Cardiac fibroblast (primary cell): ENCODE results near the gene NCKAP5.

Source experiments
- DNase-seq, 2 donors: peaks; one replicate each; pipeline versions ENCODE4 v3.0.0 to v3.0.0-alpha.2; 2010; ENCODE audit warnings: low read depth in 2 of 2
- H3K4me3 ChIP-seq, 2 donors: replicated peaks in 1 of 2; 1 replicate in 1 of 2; 2 replicates in 1 of 2; pipeline ENCODE4 v1.5.1; 2011; ENCODE audit warnings: low read depth in 2 of 2, low read length in 2 of 2, mild to moderate bottlenecking in 2 of 2, moderate library complexity in 1 of 2
- TF ChIP-seq, protein P1 (sequence below): IDR thresholded peaks from one replicate; pipeline ENCODE4 v1.5.1; 2011; ENCODE audit warnings: low read depth, mild to moderate bottlenecking, low read length, inconsistent platforms

Gene NCKAP5

DNA sequence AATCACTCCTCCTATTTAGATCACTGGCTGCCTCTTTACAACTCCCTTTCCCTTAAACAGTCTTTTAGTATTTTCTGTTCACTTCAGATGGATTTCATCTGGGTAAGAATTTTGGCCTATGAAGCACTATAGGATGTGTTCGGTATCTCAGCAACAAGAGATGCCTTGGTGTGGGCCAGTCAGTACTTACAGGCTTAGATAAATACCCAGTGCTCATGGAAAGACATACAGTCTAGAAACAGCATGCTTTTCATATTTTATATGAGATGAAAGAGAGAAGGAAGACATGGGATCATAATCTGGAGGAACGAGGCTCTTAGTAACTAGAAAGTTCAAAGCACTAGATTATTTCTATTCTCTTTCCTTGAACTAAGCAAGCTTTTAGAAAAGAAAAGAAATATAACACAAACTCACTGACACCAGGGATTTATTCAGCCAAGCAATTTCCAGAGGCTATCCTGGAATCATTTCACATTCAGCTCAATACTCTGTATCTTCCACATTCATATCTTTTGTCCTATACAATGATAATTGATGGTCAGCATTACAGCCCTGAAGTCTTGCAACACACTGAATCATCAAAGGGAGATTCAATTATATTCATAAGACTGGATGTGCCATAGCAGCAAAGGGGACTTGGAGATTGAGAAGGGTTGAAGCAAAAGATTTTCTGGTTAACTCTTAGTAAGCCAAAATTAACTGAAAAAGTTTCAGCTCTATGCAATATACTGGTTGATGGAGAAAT, 489.4 kb downstream of the NCKAP5 start:
- DNase-seq, result no peak
- H3K4me3 ChIP-seq, result no peak overlapping the region
- TF ChIP-seq, protein P1, sequence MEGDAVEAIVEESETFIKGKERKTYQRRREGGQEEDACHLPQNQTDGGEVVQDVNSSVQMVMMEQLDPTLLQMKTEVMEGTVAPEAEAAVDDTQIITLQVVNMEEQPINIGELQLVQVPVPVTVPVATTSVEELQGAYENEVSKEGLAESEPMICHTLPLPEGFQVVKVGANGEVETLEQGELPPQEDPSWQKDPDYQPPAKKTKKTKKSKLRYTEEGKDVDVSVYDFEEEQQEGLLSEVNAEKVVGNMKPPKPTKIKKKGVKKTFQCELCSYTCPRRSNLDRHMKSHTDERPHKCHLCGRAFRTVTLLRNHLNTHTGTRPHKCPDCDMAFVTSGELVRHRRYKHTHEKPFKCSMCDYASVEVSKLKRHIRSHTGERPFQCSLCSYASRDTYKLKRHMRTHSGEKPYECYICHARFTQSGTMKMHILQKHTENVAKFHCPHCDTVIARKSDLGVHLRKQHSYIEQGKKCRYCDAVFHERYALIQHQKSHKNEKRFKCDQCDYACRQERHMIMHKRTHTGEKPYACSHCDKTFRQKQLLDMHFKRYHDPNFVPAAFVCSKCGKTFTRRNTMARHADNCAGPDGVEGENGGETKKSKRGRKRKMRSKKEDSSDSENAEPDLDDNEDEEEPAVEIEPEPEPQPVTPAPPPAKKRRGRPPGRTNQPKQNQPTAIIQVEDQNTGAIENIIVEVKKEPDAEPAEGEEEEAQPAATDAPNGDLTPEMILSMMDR, result no peak

DNA sequence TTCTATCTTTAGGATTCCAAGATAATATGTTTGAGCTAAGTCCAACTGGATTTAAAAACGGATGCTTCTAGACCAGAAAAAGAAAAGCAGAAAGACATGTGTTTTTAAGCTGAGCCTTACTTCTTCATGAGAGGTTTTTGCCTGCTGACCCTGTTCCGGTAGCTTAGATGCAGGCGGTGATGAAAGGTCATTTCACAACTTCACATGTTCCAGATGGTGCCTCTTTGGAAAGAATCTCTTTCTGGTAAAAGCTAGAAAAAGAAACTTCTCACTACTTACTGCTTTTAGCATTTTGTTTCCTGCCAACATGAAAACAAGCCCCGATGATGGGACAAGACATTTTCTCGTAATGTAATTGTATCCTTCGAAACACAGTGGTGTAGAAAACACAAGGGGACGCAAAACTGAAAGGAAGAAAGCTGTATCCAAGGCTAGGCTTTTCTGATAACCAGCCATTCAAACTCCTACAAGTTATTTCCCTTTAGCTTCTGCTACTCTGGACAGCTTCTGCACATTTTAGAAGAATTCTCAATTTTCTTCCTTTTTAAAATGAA, 490.9 kb downstream of the NCKAP5 start:
- TF ChIP-seq, protein P1, result no peak
- DNase-seq, result peak; percentile 32 to 50
- H3K4me3 ChIP-seq, result no peak overlapping the region

DNA sequence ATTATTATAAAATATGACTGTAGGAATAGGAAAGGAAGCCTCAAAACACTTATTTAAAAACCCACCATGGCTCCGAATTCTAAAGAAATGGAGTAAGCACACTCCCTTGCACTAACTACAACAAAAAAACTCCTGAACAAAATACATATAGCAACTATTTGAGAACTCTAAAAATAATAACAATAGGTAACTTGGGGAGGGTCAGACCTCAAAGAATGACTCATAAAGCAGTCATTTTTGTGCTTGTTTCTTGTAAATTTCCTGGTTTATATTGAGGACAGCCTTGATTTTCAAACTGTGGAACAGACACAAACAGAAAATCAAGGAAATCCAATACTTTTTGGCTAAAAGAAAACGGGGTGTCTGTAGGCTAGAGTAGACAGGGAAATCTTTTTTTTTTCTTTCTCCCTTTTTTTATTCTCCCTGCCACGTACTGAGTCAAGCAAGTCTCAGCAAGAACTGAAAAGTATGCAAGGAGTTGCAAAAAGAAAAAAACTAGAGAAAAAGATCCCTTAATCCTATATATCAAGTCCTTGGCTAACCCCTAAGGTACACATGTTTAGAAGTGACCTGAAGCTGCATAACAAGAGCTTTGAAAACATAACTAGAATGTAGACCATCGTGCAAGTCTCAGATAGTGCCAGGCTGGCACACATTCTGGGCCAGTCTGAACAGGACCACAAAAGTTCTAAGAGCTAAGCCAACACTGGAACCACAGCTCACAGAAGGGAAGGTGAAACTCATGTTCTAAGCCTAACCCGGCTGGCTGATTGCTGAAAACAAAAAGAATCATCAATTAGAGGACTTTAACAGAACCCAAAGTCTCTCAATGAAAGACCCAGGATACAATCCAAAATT, 495.2 kb downstream of the NCKAP5 start:
- no peak overlapping the region for H3K4me3 ChIP-seq
- TF ChIP-seq, protein P1, result no peak

DNA sequence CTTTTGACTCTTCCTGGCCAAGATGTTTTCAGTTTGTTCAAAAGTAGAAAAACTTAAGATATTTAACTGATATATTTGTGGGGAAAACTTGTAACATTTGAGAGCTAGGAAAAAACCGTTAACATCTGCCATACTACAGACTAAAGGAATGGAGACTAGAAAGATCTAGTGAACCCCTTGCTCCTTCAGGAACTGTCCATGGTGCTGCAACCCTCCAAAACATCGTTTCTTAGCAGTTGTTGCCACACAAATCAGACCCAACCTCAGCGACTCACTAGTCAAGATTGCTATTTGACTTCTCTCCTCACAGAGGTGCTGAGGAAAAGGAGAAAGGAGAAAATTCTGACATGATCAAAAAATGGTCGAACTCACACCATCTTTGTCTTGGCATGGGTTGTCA, 504.5 kb downstream of the NCKAP5 start:
- TF ChIP-seq, protein P1, result no peak
- peak; percentile 5 to 50 for DNase-seq
- H3K4me3 ChIP-seq, result no peak overlapping the region

More for the DNA sequence above, 495.2 kb downstream of the NCKAP5 start:
- DNase-seq, result peak in 1 of 2 donors; percentile 23

DNA sequence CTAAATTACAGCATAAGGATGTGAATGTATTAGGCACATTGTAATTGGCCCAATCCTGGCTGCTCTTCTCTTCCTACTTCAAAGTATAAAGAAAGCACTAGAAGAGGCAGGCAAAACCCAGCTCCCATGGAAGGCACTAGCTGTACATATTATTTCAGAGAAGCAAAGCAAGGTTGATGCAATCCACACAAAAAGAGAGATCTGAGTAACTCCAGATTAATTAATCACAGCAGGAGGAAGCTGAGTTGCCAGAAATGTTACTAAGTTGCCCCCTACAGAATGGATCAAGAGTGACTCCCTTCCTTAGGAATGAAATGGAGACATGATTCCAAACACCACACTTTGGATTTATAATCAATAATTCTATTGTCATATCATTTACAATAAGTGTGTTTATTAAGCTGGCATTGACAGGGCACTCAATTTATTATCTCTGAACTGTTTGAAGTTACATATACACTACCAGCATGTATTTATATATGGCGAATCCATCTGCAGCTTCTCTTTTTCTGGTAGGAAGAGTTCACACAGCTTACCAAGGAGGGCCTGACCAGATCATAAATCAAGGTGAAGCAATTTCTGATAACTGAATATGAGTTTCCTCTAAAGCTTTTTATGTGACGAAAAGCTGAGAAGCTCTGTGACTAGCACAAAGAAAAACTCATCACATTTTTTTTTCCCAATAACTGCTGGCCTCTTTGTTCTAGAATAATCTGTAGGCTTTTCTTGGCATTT, 505.2 kb downstream of the NCKAP5 start:
- H3K4me3 ChIP-seq, result no peak overlapping the region
- no peak for DNase-seq
- TF ChIP-seq, protein P1, result no peak

DNA sequence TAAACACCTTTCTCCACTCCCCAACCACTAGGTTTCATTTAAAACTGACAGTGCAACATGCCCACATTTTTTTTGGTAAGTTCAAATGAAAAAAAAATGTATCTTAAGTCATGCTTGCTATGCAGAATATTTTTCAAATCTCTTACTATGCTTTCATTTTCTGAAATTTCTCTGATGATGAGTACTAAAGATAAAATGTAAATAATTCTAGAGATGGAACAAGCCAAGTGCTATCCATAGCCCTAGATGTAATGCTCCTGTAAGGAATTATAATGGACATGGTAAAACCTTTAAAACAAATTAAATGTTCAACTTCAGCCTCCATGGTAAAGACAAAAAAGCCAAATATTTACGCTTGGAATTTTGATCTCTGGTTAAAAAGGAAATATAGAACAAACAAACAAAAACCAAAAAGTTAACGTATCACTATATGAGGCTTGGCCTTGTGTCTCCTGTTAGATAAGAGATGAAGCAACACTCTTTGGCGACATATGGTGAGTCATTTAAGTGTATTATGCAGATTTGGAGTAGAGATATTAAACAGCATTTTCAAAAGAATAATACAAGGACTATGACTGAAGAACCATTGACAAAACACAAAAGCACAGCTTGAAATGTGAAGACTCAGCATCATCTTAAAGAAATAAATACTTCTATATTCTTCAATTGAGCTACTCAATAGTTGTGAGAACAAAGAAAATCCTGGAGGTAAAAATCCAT, 506.2 kb downstream of the NCKAP5 start:
- no peak for DNase-seq
- no peak overlapping the region for H3K4me3 ChIP-seq
- TF ChIP-seq, protein P1, result no peak
